Osteoblast (primary cell): ENCODE data around the gene AUTS2. TPM values are rescaled to one million over a fixed set of nuclear protein-coding genes. Genes with fewer than 3 reads are reported as not detected.
A peak's percentile ranks its signal among the peaks of the same experiment; 100 is the strongest.

Experiments
- DNase-seq: peaks from one replicate; pipeline ENCODE4 v3.0.0; 2011; ENCODE audit warnings: low spot score, mixed read lengths; ENCODE audit not compliant: insufficient read length; ENCODE audit errors: missing footprints
- H2AFZ ChIP-seq: 2 replicates; pipeline ENCODE4 v1.6.0; 2011; ENCODE audit warnings: mild to moderate bottlenecking, low read length
- H3K27ac ChIP-seq: 2 replicates; pipeline ENCODE4 v1.5.1; 2011; ENCODE audit warnings: mild to moderate bottlenecking, low read depth, low read length, moderate library complexity
- H3K27me3 ChIP-seq: 2 replicates; pipeline ENCODE4 v1.6.0; 2012; ENCODE audit warnings: mild to moderate bottlenecking, control low read depth, inconsistent platforms, low read length, moderate library complexity; ENCODE audit not compliant: insufficient read depth
- H3K36me3 ChIP-seq: 2 replicates; pipeline ENCODE4 v1.5.1; 2011; ENCODE audit warnings: mild to moderate bottlenecking, low read length, control low read depth, moderate library complexity; ENCODE audit not compliant: insufficient read depth
- H3K4me1 ChIP-seq: 2 replicates; pipeline ENCODE4 v1.5.1; 2011; ENCODE audit warnings: mild to moderate bottlenecking, low read length, control low read depth, moderate library complexity; ENCODE audit not compliant: insufficient read depth
- H3K4me2 ChIP-seq: 2 replicates; pipeline ENCODE4 v1.6.0; 2011; ENCODE audit warnings: mild to moderate bottlenecking, low read length; ENCODE audit not compliant: insufficient read depth
- H3K4me3 ChIP-seq: fragments of 200-600 bp; sonication (generic); 3 replicates; pipeline ENCODE4 v1.5.1; 2012; ENCODE audit warnings: mild to moderate bottlenecking, low read length, inconsistent platforms; ENCODE audit not compliant: insufficient read depth
- H3K79me2 ChIP-seq: 2 replicates; pipeline ENCODE4 v1.6.0; 2012; ENCODE audit warnings: mild to moderate bottlenecking, low read length, control low read depth, inconsistent platforms; ENCODE audit not compliant: insufficient read depth
- H3K9me3 ChIP-seq: 2 replicates; pipeline ENCODE4 v1.5.1; 2011; ENCODE audit warnings: low read depth, low read length, control low read depth
- H4K20me1 ChIP-seq: 2 replicates; pipeline ENCODE4 v1.6.0; 2012; ENCODE audit warnings: mild to moderate bottlenecking, low read length, control low read depth; ENCODE audit not compliant: insufficient read depth
- CTCF ChIP-seq: IDR thresholded peaks from 2 replicates; pipeline ENCODE4 v1.5.1; 2011; ENCODE audit warnings: mild to moderate bottlenecking, low read depth, low read length, moderate library complexity; ENCODE audit errors: extremely low read depth
- total RNA-seq: library from RNA; depleted of rRNA; stranded (reverse); fragments of >200 nt; gene quantifications from 2 replicates; pipeline ENCODE4 v1.2.3, GENCODE V29; 2012

The AUTS2 gene
- total RNA-seq, 1 donor: 15.2 TPM

GRCh38 chr7:70091362-70091761, 493.1 kb downstream of the AUTS2 start:
- no peak overlapping the region for H3K4me3 ChIP-seq
- no peak overlapping the region for H3K27ac ChIP-seq
- no peak overlapping the region for H2AFZ ChIP-seq
- no peak for TF ChIP-seq CTCF
- no peaks in the 10 kb centered on the region for H4K20me1 ChIP-seq
- no peak for DNase-seq
- H3K4me2 ChIP-seq: no peak overlapping the region
- no peaks in the 10 kb centered on the region for H3K79me2 ChIP-seq
- no peaks in the 10 kb centered on the region for H3K36me3 ChIP-seq
- H3K4me1 ChIP-seq: peaks cover 22% of the 10 kb centered on the region
- no peaks in the 10 kb centered on the region for H3K9me3 ChIP-seq
- no peaks in the 10 kb centered on the region for H3K27me3 ChIP-seq

GRCh38 chr7:70092314-70093204, 494.3 kb downstream of the AUTS2 start:
- peaks cover 22% of the 10 kb centered on the region for H3K4me1 ChIP-seq
- no peak for TF ChIP-seq CTCF
- no peak overlapping the region for H2AFZ ChIP-seq
- H3K27me3 ChIP-seq: no peaks in the 10 kb centered on the region
- peak overlapping the region; percentile 70 for H3K4me2 ChIP-seq
- peak; percentile 73 for DNase-seq
- peak overlapping the region; percentile 35 for H3K4me3 ChIP-seq
- no peak overlapping the region for H3K27ac ChIP-seq
- no peaks in the 10 kb centered on the region for H3K79me2 ChIP-seq
- no peaks in the 10 kb centered on the region for H3K9me3 ChIP-seq
- no peaks in the 10 kb centered on the region for H4K20me1 ChIP-seq
- H3K36me3 ChIP-seq: no peaks in the 10 kb centered on the region

- Histone ChIP-seq H3K27me3 (no peaks in the 10 kb centered on the region), H3K4me2 (peak overlapping the region; percentile 70), H3K4me3 (no peak overlapping the region), H3K27ac (no peak overlapping the region), H3K9me3 (no peaks in the 10 kb centered on the region), H4K20me1 (no peaks in the 10 kb centered on the region), H3K36me3 (no peaks in the 10 kb centered on the region), H2AFZ (no peak overlapping the region), H3K79me2 (no peaks in the 10 kb centered on the region), H3K4me1 (peaks cover 22% of the 10 kb centered on the region)
- TF ChIP-seq CTCF: no peak
- DNase-seq: no peak
These were observed 495.1 kb downstream of the AUTS2 start for GRCh38 chr7:70093205-70093904.

- no peaks in the 10 kb centered on the region for H3K9me3 ChIP-seq
- peaks cover 32% of the 10 kb centered on the region for H3K4me1 ChIP-seq
- no peak overlapping the region for H3K4me2 ChIP-seq
- no peak for TF ChIP-seq CTCF
- H3K27ac ChIP-seq: no peak overlapping the region
- H3K27me3 ChIP-seq: no peaks in the 10 kb centered on the region
- H4K20me1 ChIP-seq: no peaks in the 10 kb centered on the region
- H2AFZ ChIP-seq: no peak overlapping the region
- H3K4me3 ChIP-seq: no peak overlapping the region
- no peaks in the 10 kb centered on the region for H3K36me3 ChIP-seq
- H3K79me2 ChIP-seq: no peaks in the 10 kb centered on the region
- no peak for DNase-seq
These were observed 496.6 kb downstream of the AUTS2 start for GRCh38 chr7:70094831-70095230.
